ENCODE measurements around the gene ZC3H14.

ZC3H14 gene

GRCh38 chr14:88547386-88547780 is 15.5 kb upstream of the ZC3H14 start:
- no peak overlapping the region for H3K4me3 Mint-ChIP-seq
- peaks cover 21% of the 10 kb centered on the region for H3K4me1 Mint-ChIP-seq
- no peaks in the 10 kb centered on the region for H3K9me3 Mint-ChIP-seq
- no peaks in the 10 kb centered on the region for H3K27me3 Mint-ChIP-seq (ENCODE audit: low read depth, poor library complexity)
- no peak overlapping the region for H3K27ac Mint-ChIP-seq
- TF ChIP-seq CTCF (IDR thresholded peaks at IDR 0.05), result no peak
- no peak for DNase-seq
- peaks cover 48% of the 10 kb centered on the region for H3K36me3 Mint-ChIP-seq (ENCODE audit: low read depth)

GRCh38 chr14:88550078-88550477 is 12.8 kb upstream of the ZC3H14 start:
- H3K27me3 Mint-ChIP-seq (ENCODE audit: low read depth, poor library complexity), result no peaks in the 10 kb centered on the region

GRCh38 chr14:88551094-88551870 is 11.6 kb upstream of the ZC3H14 start:
- H3K4me1 Mint-ChIP-seq, result peaks cover 31% of the 10 kb centered on the region
- H3K36me3 Mint-ChIP-seq (ENCODE audit: low read depth), result peaks cover 23% of the 10 kb centered on the region
- no peak for TF ChIP-seq CTCF (IDR thresholded peaks at IDR 0.05)
- no peaks in the 10 kb centered on the region for H3K9me3 Mint-ChIP-seq
- H3K27ac Mint-ChIP-seq, result no peak overlapping the region
- peak overlapping the region; percentile 96 for H3K4me3 Mint-ChIP-seq
- H3K27me3 Mint-ChIP-seq (ENCODE audit: low read depth, poor library complexity), result no peaks in the 10 kb centered on the region
- peak; percentile 74 for DNase-seq

More at GRCh38 chr14:88550078-88550477, 12.8 kb upstream of the ZC3H14 start:
- TF ChIP-seq CTCF (IDR thresholded peaks at IDR 0.05), result no peak
- no peaks in the 10 kb centered on the region for H3K9me3 Mint-ChIP-seq
- peaks cover 29% of the 10 kb centered on the region for H3K36me3 Mint-ChIP-seq (ENCODE audit: low read depth)
- peaks cover 22% of the 10 kb centered on the region for H3K4me1 Mint-ChIP-seq
- H3K27ac Mint-ChIP-seq, result no peak overlapping the region
- no peak overlapping the region for H3K4me3 Mint-ChIP-seq
- no peak for DNase-seq

- peak; percentile 16 for DNase-seq
- no peak for TF ChIP-seq CTCF (IDR thresholded peaks at IDR 0.05)
- peaks cover 3% of the 10 kb centered on the region for H3K27me3 Mint-ChIP-seq (ENCODE audit: low read depth, poor library complexity)
- peaks cover 37% of the 10 kb centered on the region for H3K4me1 Mint-ChIP-seq
- H3K36me3 Mint-ChIP-seq (ENCODE audit: low read depth), result peaks cover 21% of the 10 kb centered on the region
- peak overlapping the region; percentile 78 for H3K27ac Mint-ChIP-seq
- no peaks in the 10 kb centered on the region for H3K9me3 Mint-ChIP-seq
- H3K4me3 Mint-ChIP-seq, result peak overlapping the region; percentile 96
Observed at GRCh38 chr14:88551980-88552431, 10.8 kb upstream of the ZC3H14 start.

- H3K4me3 Mint-ChIP-seq, result peak overlapping the region; percentile 96
- H3K27ac Mint-ChIP-seq, result no peak overlapping the region
- H3K4me1 Mint-ChIP-seq, result peaks cover 37% of the 10 kb centered on the region
Observed at GRCh38 chr14:88552876-88553275, 10.0 kb upstream of the ZC3H14 start.

More at GRCh38 chr14:88552876-88553275, 10.0 kb upstream of the ZC3H14 start:
- Mint-ChIP-seq H3K9me3 (no peaks in the 10 kb centered on the region), H3K27me3 (ENCODE audit: low read depth, poor library complexity) (peaks cover 3% of the 10 kb centered on the region), H3K36me3 (ENCODE audit: low read depth) (peaks cover 15% of the 10 kb centered on the region)
- no peak for DNase-seq
- no peak for TF ChIP-seq CTCF (IDR thresholded peaks at IDR 0.05)
